Measurements from ENCODE around the gene SALL3.

The SALL3 gene

DNA sequence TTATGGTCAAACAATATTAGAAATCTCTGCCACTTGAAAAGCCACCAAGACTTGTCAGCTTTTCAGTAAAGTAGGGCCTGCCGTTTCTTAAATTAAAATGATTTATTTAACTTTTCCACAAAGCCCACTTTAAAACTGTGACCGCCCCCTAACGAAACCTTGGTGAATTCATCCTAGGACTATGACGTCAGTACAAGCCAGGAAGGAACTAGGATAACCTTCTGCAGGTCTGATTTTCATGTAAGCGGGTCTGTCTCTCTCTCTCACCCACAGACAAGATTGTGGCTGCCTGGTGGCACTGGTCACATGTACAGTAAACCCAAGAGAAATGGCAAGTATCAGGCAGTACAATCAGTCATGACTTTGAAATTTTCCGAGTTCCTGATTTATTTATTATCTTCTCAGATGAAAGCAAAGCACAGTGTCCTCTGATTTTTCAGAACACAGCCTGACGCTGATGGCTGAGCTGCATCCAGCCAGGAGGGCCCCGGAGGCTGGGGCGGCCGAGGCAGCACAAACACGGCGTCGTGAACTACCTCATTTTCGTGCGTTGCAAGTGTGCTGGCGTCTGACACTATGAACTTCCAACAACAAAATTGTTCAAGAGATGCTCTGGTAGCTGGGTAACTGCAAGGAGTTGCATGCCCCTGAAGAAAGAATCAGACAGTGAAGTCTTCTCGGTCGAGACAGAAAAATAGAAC lies 18.9 kb downstream of the SALL3 start:
- no peak overlapping the region for H3K27ac ChIP-seq
- TF ChIP-seq ZFX (IDR thresholded peaks at IDR 0.05): no peak
- TF ChIP-seq, protein P1, sequence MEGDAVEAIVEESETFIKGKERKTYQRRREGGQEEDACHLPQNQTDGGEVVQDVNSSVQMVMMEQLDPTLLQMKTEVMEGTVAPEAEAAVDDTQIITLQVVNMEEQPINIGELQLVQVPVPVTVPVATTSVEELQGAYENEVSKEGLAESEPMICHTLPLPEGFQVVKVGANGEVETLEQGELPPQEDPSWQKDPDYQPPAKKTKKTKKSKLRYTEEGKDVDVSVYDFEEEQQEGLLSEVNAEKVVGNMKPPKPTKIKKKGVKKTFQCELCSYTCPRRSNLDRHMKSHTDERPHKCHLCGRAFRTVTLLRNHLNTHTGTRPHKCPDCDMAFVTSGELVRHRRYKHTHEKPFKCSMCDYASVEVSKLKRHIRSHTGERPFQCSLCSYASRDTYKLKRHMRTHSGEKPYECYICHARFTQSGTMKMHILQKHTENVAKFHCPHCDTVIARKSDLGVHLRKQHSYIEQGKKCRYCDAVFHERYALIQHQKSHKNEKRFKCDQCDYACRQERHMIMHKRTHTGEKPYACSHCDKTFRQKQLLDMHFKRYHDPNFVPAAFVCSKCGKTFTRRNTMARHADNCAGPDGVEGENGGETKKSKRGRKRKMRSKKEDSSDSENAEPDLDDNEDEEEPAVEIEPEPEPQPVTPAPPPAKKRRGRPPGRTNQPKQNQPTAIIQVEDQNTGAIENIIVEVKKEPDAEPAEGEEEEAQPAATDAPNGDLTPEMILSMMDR (conservative IDR thresholded peaks at IDR 0.05): no peak

DNA sequence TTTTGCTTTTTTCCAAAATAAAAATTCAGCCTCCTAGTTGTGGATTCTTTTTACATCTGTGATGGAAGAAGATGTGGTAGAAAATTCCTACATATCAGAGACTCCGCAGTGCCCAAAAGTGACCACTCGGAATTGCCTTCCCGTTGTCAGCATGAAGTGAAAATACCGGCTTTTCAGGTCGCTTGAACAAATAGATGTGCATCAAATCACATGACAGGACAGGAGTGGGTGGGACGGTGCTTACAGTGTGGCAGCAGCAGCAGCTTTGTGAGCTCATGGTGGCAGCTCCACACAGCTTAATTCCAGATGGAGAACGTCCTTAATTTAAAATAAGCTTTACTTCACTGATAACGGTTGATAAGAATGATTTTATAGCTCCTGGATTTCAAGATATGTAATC lies 20.3 kb downstream of the SALL3 start:
- no peak overlapping the region for H3K27ac ChIP-seq
- TF ChIP-seq, protein P1 (conservative IDR thresholded peaks at IDR 0.05): no peak
- no peak for TF ChIP-seq ZFX (IDR thresholded peaks at IDR 0.05)

GRCh38 chr18:79000997-79001396 lies 21.4 kb downstream of the SALL3 start:
- TF ChIP-seq, protein P1 (conservative IDR thresholded peaks at IDR 0.05): no peak
- no peak for TF ChIP-seq ZFX (IDR thresholded peaks at IDR 0.05)
- peak overlapping the region; percentile 20; the same call in 1 of the 2 replicates for H3K27ac ChIP-seq

DNA sequence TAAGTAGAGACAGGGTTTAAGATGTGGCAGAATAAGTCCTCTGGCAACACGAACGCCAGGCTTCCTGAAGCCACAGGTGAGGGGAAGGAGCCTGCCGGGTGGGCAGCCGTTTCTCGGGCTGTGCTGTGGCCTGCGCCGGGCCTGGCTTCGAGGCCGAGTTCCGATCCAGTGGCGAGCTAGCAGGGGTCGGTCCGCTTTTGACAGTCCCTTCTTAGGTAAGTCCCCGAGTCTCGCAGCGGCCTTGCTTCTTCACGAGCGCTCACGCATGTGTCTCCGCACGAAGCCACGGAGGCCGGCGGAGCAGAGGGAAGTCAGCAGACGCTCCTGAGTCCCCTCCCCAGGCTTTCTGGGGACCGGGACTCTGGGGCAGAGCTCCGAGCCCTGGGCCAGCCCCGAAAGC lies 26.0 kb downstream of the SALL3 start:
- H3K27ac ChIP-seq: no peak overlapping the region
- no peak for TF ChIP-seq ZFX (IDR thresholded peaks at IDR 0.05)
- TF ChIP-seq, protein P1 (conservative IDR thresholded peaks at IDR 0.05): no peak

DNA sequence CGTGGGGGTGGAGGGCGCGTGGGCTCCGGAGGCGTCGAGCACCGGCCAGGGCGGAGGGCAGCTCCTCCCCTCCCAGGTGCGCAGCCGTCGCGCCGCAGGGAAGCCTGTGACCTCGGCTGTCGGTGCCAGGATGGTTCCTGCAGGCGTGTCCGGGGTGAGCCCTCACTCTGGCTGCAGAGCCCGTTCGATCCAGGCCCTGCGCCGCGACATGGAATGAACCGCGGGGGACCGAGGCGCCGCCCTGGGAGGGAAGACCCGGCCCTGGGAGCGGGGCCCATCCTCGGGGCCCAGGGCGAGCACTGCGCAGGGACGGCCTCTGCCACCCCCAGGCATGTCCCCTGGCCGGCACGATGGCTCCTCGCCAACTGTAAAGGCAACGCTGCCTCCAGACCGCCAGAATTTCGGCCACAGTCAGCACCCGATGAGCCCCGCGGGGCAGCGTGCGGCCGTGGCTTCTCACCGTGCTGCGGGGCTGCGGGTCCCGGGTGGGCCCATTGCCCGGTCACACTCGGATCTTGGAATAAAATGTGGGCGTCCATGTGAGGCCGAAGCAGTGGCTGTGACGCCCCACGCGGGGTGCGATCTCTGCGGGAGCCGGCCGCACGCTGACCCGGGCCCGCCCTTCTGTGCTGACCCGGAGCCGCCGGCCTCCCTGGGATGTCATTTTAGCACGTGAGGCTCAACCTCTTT lies 26.6 kb downstream of the SALL3 start:
- H3K27ac ChIP-seq: no peak overlapping the region
- TF ChIP-seq, protein P1 (conservative IDR thresholded peaks at IDR 0.05): no peak
- no peak for TF ChIP-seq ZFX (IDR thresholded peaks at IDR 0.05)

GRCh38 chr18:79007440-79007839 lies 27.8 kb downstream of the SALL3 start:
- TF ChIP-seq ZFX (IDR thresholded peaks at IDR 0.05): no peak
- TF ChIP-seq, protein P1 (conservative IDR thresholded peaks at IDR 0.05): no peak
- no peak overlapping the region for H3K27ac ChIP-seq

GRCh38 chr18:79008356-79008940 lies 28.8 kb downstream of the SALL3 start:
- TF ChIP-seq, protein P1 (conservative IDR thresholded peaks at IDR 0.05): no peak
- TF ChIP-seq ZFX (IDR thresholded peaks at IDR 0.05): no peak

More at GRCh38 chr18:79008356-79008940, 28.8 kb downstream of the SALL3 start:
- no peak overlapping the region for H3K27ac ChIP-seq

All from C4-2B (cell line).